HL-60 (cell line): ENCODE results near the gene ALDH5A1.

Experiments used
- POLR2AphosphoS5 ChIP-seq: IDR thresholded peaks from 2 replicates; pipeline ENCODE4 v1.6.1; 2012; ENCODE audit warnings: low read depth
- TF ChIP-seq, protein P1 (sequence below): IDR thresholded peaks from one replicate; pipeline ENCODE4 v1.5.1; 2011; ENCODE audit warnings: low read length, control low read depth, inconsistent platforms; ENCODE audit not compliant: insufficient read depth

- TF ChIP-seq, protein P1, sequence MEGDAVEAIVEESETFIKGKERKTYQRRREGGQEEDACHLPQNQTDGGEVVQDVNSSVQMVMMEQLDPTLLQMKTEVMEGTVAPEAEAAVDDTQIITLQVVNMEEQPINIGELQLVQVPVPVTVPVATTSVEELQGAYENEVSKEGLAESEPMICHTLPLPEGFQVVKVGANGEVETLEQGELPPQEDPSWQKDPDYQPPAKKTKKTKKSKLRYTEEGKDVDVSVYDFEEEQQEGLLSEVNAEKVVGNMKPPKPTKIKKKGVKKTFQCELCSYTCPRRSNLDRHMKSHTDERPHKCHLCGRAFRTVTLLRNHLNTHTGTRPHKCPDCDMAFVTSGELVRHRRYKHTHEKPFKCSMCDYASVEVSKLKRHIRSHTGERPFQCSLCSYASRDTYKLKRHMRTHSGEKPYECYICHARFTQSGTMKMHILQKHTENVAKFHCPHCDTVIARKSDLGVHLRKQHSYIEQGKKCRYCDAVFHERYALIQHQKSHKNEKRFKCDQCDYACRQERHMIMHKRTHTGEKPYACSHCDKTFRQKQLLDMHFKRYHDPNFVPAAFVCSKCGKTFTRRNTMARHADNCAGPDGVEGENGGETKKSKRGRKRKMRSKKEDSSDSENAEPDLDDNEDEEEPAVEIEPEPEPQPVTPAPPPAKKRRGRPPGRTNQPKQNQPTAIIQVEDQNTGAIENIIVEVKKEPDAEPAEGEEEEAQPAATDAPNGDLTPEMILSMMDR: no peak
- TF ChIP-seq POLR2AphosphoS5: no peak
Measured at GRCh38 chr6:24558516-24558915, 63.7 kb downstream of the ALDH5A1 start.
